HTERT RPE-1 (cell line): ENCODE measurements around the gene AGAP5.
"Not testable (repeated sequence)": the region's sequence is repeated elsewhere in the genome, so short reads cannot be mapped to it uniquely, and the experiment has no call there.

Experiments used
- in situ Hi-C: fragments of 300-500 bp; cut with MboI; formaldehyde crosslinking; loops from 4 replicates; pipeline ENCODE4 v1.14.3; 2020; ENCODE audit warnings: low sequenced_read_pairs

AGAP5 gene

DNA sequence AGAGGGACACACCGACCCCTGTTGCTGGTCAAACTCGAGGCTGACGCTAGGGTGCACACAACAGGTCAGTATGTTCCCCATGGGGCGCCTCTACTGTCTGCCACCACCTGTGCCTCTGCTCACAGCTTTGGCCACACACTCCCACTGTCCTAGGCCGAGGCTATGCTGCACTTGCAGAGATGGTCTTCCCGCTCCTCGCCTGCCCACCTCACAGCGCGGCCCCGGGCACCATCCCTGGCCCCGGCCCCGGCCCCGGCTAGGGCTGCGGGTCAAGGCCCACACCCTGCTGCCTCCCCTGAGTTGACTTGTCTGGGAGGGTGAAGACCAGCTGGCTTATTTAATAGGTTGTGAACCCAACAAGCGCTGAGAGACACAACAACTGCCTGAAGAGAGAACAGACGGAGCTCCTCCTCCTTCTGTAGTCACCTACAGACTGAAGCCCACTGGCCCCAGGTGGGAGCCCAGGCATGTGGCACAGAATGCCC, at the start of gene AGAP5:
TSS of gene AGAP5 (minus strand) at position 435 of the 485 bp plus-strand sequence. CDS start at position 81, 354 bp downstream.
- in situ Hi-C loops, result not testable (repeated sequence)

DNA sequence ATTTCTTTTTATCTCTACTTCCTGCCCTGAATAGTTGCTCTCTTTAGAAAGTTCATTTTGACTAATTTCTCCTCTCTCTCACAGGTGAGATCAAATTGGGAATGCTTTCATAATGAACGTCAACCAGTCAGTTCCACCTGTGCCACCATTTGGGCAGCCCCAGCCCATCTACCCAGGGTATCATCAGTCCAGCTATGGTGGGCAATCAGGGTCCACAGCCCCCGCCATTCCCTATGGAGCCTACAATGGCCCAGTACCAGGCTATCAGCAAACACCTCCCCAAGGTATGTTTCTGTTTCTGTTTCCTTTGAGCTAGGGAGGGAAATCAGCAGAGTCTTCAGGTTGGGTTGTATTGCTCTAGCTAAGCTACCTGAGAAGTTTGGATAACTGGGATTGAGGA, 48.8 kb upstream of the AGAP5 start:
- in situ Hi-C loops, result no loop called here

DNA sequence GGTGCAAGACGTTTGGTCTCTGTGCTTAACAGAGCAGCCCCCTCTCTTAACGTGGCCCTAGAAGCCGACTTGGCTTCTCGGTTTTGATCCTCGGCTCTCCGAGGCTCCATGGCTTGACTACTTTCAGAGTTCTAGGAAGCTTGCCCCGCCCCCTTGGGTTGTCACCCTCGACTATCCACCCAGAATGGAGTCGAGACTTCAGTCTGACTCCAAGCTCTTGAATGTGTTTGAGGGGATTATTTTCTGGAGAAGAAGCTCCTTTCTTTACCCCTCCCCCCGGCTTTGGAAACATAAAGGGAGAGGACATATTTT, 46.7 kb upstream of the AGAP5 start:
- in situ Hi-C loops, result no loop called here

DNA sequence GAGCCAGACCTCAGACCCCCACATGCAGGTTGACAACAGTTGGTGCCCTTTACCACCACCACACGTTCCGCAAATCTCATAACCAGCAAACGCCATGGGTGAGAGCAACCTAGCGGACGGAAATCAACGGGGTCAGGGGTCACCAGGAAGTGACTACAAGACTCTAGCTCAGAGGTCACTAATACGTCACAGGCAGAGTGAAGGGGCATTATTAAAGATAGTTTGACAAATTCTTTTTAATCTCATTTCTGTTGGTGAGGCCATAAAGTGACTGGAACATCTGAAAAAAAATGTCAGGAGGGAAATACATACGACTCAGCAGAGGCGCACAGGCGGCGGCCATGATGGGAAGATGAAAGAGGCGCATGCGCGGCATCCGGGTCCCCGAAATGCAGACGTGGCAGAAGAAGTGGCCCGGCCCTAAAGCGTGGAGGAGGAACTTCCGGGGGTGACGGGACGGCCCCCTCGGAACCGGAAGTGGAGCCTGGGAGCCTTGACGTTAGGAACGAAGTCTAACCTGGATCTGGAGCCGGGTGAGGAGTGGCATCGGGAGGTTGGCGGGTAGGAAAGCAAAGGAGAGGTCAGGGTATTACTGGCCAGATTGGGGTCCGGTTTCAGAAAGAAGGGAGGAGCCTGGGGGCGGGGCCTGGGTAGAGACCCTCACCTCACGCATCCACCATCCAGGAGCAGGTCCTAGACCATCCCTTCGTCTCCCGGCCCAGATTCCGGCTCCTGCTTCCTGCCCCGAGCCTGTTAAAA, 46.2 kb upstream of the AGAP5 start, which contains the start of gene SEC24C:
TSS of gene SEC24C (plus strand) at position 468 of the 759 bp plus-strand sequence. CDS start 2,461 bp downstream, outside the sequence.
- in situ Hi-C loops, result no loop called here

DNA sequence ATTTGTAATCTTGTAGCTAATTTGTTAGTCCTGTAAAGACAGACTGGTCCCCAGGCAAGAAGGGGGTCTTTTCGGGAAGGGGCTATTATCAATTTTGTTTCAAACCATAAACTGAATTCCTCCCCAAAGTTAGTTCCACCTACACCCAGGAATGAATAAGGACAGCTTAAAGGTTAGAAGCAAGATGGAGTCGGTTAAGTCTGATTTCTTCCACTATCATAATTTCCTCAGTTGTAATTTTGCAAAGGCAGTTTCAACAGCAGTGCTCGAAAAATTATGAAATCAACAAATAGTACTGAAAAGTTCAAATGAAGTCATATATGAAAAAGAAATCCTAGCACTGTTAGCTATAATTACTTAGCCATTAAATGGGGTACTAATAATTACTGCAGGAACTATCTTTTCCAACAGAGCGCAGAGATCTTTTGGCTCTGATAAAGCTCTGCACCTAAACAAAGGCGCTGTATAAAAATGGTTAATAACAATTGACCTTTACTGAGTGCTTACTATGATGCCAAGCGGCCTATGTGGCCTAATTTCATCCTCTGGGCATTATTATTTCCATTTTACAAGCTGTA, 45.5 kb upstream of the AGAP5 start:
- in situ Hi-C loops, result no loop called here

DNA sequence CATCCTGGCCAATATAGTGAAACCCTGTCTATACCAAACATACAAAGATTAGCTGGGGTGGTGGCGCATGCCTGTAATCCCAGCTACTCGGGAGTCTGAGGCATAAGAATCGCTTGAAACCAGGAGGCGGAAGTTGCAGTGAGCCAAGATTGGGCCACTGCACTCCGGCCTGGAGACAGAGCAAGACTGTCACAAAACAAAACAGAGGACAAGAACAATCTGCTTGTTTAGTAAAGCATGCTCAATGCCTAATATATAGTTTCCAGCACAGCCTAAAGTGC, 44.5 kb upstream of the AGAP5 start:
- in situ Hi-C loops, result no loop called here

DNA sequence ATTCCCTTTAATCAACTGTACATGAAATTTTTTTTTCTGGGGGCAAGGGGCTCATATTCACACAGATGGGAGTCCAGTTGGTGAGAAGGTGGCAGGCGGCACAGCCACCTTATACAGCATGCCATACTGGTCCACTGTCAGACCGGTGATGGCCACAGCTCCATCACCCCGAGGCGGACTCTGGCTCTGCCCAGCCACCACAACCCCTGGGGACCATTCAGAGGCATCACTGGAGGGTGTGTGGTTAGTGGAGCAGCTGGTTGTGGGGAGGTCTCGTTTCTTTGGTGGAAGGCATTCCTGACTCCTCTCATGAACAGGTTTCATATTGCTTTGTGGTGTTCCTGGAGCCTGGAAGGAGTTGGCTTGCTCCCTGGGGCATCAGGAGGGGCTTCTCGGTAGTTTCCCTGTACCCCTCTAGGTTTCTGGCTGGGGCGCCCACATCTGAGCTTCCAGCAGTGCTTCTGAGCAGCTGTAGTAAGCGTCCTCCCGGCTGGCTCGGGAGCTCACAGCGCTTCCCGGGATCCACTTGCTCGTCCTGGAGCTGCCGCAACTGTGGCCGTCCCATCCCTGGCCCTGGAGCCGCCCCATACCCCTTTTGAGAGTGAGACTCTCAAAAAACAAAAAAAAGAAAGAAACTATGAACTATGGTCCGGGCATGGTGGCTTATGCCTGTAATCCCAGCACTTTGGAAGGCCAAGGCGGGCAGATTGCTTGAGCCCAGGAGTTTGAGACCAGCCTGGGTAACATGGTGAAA, 42.8 kb upstream of the AGAP5 start:
- in situ Hi-C loops, result not testable (repeated sequence)

DNA sequence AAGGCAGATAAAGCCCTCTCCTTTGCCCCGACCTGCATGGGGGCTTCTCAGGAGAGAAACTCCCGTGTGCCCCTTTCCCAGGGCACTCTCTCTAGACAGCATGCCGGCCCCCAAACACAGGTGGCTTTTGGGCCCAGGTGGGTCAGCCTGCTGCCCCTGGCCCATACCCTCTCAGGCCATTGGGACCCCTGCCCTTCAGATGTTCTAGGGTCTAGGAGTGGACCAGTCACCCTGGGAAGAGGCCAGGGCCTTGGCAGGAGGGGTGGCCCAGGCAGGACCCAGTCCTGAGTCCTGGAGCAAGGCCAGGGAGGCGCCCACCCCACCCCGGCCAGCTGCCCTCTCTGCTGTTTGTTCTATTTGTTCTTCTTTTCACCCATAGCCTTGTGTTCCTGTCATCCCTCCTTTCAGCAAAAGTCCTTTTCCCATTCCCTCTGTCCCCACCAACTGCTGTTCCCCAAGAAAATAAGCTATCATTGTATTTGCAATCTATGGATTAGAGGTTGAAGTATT, 36.9 kb upstream of the AGAP5 start:
- in situ Hi-C loops, result no loop called here

DNA sequence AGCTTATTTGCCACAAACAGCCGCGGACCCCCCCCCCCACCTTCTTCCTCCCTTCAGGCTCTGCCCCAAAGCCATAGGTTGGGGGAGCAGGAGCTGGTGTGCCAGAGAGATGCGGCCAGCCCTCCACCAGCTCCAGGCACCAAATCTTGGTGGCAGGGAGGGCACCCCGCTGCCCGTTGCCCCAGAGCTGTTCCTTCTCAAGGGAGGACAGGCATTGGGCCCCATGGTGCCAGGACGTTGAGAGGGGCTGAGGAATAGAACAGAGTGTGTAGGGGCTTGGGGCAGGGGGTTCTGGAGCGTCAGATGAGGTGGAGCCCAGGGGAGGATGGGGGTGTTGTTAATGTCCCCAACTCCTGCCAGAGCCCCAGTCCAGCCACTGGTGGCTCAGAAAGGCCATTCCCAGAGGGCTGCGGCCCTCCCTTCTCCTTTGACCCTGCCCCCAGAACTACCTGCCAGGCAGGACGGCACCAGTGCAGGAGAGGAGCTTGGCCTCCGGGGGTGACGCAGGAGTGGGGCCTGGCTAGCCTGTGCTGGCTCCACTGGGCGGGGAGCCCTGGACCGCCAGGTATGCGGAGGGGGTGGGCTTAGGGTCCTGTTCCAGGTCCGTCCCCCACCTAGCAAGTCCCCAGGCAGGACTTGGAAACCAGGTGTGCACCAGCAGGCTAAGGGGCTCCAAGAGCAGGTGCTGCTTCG, 36.3 kb upstream of the AGAP5 start:
- in situ Hi-C loops, result no loop called here

DNA sequence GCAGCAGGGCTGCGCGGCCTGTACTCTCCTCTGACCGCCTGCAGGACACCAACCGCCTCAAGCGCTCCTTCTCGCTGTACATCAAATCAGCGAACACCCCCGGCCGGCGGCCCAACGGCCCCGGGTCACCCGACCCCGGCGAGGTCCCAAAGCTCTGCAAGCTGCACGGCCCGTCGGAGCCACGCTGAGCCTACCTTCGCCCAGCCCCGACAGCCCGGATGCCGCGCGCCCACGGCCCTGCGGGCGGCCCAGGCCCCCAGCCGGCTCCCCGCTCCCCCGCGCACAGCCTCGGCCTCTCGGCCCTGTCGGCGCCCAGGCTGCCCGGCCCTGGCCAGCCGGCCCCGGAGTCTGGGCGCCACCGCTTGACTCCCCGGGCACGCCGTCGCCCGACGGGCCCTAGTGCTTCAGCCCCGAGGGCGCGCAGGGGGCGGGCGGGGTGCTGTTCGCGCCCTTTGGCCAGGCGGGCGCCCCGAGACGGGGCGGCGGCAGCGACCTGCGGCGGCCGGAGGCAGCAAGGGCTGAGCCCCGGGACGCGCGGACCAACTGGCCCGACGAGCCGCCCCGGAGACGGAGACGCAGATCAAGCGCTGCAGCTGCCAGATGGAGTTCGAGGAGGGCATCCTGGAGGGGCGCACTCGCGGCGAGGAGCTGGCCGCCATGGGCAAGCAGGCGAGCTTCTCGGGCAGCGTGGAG, 35.2 kb upstream of the AGAP5 start:
- in situ Hi-C loops, result no loop called here

DNA sequence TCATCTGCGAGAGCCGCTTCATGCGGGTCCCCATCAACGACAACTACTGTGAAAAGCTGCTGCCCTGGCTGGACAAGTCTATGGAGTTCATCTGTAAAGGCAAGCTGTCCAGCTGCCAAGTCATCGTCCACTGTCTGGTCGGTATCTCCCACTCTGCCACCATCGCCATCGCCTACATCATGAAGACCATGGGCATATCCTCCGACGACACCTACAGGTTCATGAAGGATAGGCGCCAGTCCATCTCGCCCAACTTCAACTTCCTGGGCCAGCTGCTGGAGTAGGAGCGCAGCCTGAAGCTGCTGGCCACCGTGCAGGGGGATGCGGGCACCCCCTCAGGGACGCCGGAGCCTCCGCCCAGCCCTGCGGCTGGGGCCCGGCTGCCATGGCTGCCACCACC, 34.5 kb upstream of the AGAP5 start:
- in situ Hi-C loops, result no loop called here

DNA sequence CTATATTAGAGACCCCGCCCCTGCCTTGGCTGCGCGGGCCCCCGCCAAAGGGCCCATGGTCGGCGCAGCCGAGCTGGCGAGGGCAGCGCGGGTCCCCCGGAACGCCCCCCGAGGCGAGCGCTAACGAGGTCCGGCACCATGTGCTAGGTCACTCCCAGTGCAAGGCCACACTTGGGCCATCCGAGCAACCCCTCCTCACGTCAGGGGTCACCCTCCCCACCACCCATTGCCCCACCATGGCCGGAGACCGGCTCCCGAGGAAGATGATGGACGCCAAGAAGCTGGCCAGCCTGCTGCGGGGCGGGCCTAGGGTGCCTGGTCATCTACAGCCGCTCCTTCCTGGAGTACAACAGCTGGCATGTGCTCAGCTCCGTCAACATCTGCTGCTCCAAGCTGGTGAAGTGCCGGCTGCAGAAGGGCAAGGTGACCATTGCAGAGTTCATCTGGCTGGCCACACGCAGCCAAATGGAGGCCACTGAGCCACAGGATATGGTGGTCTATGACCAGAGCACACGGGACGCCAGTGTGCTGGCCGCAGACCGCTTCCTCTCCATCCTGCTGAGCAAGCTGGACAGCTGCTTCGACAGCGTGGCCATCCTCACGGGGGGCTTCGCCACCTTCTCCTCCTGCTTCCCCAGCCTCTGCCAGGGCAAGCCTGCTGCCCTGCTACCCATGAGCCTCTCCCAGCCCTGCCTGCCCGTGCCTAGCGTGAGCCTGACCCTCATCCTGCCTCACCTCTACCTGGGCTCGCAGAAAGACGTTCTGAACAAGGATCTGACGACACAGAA, 33.9 kb upstream of the AGAP5 start:
- in situ Hi-C loops, result no loop called here

DNA sequence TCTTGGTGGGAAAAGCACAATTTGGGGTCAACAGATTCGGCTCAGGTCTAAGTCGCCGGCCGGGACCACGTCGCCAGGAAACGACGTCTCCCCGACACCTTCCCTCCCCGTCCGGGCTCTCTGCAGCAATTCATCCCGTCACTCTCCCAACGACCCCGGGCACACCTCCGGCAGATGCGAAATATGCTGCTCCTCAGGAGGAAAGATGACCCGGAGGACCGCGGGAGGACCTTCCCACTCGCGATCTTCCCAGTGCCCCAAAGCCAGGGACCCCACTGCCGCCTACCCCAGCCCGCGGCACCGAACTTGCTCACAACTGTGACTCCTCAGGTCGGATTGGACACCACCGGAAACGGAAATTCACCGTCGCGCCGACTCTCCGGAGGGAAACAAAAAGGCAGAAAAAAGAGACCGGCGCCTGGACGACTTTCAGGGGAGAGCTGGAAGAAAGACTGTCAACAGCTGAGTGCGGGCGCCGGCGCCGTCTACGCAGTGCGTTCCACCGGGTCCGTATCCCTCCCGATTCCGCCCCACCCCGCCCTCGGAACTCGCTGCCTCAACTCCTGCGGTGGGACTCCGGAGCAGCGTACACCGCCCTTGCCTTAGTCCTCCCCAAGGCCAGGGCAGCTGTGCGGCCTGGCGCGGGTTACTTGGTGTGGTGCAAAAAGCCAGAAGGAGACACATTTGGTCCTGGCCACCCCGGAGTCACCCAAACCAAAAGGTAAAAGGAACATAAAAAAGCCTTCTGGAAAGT, 32.4 kb upstream of the AGAP5 start:
- in situ Hi-C loops, result no loop called here

DNA sequence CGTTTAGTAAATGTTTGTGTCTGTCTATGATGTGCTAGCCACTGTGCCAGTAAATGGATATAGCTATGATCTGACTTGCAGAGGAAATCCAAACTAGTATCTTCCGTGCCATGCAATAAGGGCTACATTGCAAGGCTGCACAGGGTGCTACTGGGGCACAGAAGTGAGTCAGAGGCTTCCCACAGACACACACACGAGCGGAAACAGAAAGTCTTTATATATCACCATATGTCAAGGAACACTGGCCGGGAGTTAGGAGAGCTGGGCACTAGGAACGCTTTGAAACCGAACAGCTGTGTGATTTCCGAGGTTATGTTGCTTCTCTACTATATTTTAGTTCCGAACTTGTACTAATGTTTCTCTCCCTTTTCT, 31.9 kb upstream of the AGAP5 start:
- in situ Hi-C loops, result not testable (repeated sequence)

DNA sequence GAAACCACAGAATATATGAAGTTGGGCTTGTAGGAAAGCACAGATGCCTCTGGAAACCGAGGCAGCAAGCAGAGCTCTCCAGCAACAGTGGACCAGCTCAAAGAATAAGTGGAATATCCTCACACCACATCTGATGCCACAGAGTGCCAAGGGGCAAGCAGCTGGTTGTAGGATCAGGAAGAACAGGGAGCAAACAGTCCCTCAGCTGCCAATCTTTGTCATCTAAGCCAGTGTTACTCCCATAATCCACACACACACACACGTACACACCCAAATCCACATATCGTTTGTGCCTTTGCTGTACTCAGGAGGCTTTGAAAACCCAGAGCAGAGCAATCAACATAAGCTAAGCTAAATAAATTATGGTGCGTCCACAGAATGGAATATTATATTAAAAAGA, 25.6 kb upstream of the AGAP5 start:
- in situ Hi-C loops, result no loop called here

DNA sequence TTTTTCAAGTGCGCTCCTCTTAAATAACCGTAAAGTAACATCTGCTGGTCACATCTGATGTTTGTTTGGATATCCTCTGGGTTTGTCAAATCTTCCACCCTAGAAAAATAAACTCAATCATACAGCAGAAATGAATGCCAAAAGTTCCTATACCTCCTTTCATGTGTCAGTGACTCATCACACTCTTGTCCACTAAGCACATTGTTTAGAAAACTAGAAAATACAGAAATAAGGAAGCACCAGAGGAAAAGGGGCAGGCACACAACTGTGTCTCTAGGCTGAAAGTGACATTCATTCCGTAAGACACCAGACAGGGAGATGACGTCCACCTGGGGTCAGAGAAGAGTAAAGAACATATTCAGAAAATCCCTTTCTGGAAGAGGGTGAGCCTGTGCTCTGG, 22.7 kb upstream of the AGAP5 start:
- in situ Hi-C loops, result not testable (repeated sequence)

DNA sequence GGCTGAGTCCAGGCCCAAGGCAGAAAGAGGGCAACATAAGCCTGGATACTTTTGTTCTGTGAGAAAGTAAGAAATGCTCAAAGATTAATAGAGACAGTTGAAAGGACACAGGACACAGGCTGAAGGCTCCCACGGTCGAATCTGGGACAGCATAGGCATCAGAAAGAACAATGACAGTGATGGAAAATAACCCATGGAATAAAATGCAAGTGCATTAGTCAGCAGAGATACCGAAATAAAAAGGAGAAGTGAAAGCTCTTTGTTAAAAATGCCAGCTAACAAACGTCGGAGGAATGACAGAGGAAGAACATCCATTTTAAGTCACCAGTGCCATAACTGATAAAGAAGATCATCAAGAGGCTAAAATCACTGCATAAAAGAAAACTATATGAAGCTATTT, 19.6 kb upstream of the AGAP5 start:
- in situ Hi-C loops, result no loop called here

DNA sequence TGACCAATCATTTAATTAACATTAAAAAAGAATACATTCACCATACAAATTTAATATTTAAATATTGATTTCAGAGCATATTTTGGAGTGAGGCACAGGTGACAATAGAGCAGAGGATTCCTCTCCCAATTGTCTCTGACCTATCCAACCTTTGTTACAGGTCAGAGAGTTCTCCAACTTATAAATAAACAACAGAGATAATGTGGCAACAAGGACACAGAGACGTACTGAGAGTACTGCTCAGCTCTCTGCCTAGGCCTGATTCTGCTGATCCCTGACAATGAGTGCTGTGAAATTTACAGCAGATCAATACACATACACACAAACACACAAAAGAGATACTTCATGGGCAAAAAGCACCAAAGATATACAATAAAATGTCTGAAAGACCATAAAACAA, 18.3 kb upstream of the AGAP5 start:
- in situ Hi-C loops, result no loop called here
